Endothelial cell of hepatic sinusoid (primary cell): Measurements from ENCODE around the gene YPEL2.

Experiments
- in situ Hi-C: cut with HindIII; loops from 2 replicates; pipeline ENCODE4 v1.10.0; 2017; ENCODE audit warnings: low sequenced_read_pairs

Gene YPEL2

GRCh38 chr17:59355030-59355701 is 23.7 kb downstream of the YPEL2 start:
- in situ Hi-C loops = loop anchor here (5.0 kb wide), 1 partner anchor 72 kb away; no protein-coding TSS in a partner anchor

- in situ Hi-C loops = loop anchor here (5.0 kb wide), 1 partner anchor 71 kb away; no protein-coding TSS in a partner anchor
Measured at GRCh38 chr17:59355702-59356325, 24.4 kb downstream of the YPEL2 start.

- in situ Hi-C loops = loop anchor here (5.0 kb wide), 1 partner anchor 71 kb away; no protein-coding TSS in a partner anchor
Measured at GRCh38 chr17:59356543-59357218, 25.2 kb downstream of the YPEL2 start.

- in situ Hi-C loops = loop anchor here (5.0 kb wide), 1 partner anchor 70 kb away; no protein-coding TSS in a partner anchor
Measured at GRCh38 chr17:59357219-59357697, 25.8 kb downstream of the YPEL2 start.

- in situ Hi-C loops = loop anchor here (5.0 kb wide), 1 partner anchor 69 kb away; no protein-coding TSS in a partner anchor
Measured at GRCh38 chr17:59357929-59358328, 26.5 kb downstream of the YPEL2 start.

GRCh38 chr17:59361386-59361785 is 29.9 kb downstream of the YPEL2 start:
- in situ Hi-C loops = no loop called here

- in situ Hi-C loops = no loop called here
Measured at GRCh38 chr17:59361916-59362810, 30.7 kb downstream of the YPEL2 start.

- in situ Hi-C loops = no loop called here
Measured at GRCh38 chr17:59362811-59363205, 31.4 kb downstream of the YPEL2 start.

GRCh38 chr17:59365383-59365981 is 34.0 kb downstream of the YPEL2 start:
- in situ Hi-C loops = no loop called here

GRCh38 chr17:59366040-59366757 is 34.7 kb downstream of the YPEL2 start:
- in situ Hi-C loops = no loop called here

GRCh38 chr17:59366773-59367656 is 35.6 kb downstream of the YPEL2 start:
- in situ Hi-C loops = no loop called here

GRCh38 chr17:59367657-59368045 is 36.2 kb downstream of the YPEL2 start:
- in situ Hi-C loops = no loop called here

GRCh38 chr17:59368218-59368857 is 36.9 kb downstream of the YPEL2 start:
- in situ Hi-C loops = no loop called here

- in situ Hi-C loops = no loop called here
Measured at GRCh38 chr17:59369031-59369975, 37.8 kb downstream of the YPEL2 start.

- in situ Hi-C loops = loop anchor here (5.0 kb wide), 1 partner anchor 33 kb away; no protein-coding TSS in a partner anchor
Measured at GRCh38 chr17:59370593-59371299, 39.3 kb downstream of the YPEL2 start.

- in situ Hi-C loops = loop anchor here (5.0 kb wide), 1 partner anchor 34 kb away; no protein-coding TSS in a partner anchor
Measured at GRCh38 chr17:59371416-59372100, 40.1 kb downstream of the YPEL2 start.
